Astrocyte (in vitro differentiated cells and primary cell): Measurements from ENCODE around the gene HEG1.

ENCODE experiments used
- CTCF ChIP-seq: IDR thresholded peaks from 2 replicates; pipeline ENCODE4 v1.5.1; 2011; ENCODE audit warnings: low read depth, mild to moderate bottlenecking, inconsistent platforms, low read length, moderate library complexity; ENCODE audit not compliant: insufficient read depth
- EZH2 ChIP-seq: IDR thresholded peaks from 2 replicates; pipeline ENCODE4 v1.6.1; 2012; ENCODE audit warnings: mild to moderate bottlenecking, low read length, inconsistent platforms; ENCODE audit not compliant: insufficient read depth

GRCh38 chr3:125061170-125061569 is 5.4 kb upstream of the HEG1 start:
- no peak for TF ChIP-seq CTCF
- TF ChIP-seq EZH2: no peak
